Measurements from ENCODE around the gene SKAP1. TPM values are rescaled to one million over a fixed set of nuclear protein-coding genes. Genes with fewer than 3 reads are reported as not detected.

Gene SKAP1
- polyA plus RNA-seq, 1 of the 3 experiments (the other 2 are of a cell fraction): not detected

GRCh38 chr17:48192321-48192731 is 237.7 kb downstream of the SKAP1 start:
- ChIA-PET POLR2A (no interaction called here), CTCF (interaction anchor here (0.7 to 1.8 kb wide), 7 partner anchors 13 to 430 kb away, joined by 3 to 4 read pairs (median 3); no protein-coding TSS in a partner anchor)
- no peaks in the 10 kb centered on the region for H3K79me2 ChIP-seq (ENCODE audit: insufficient read depth)
- H3K9me2 ChIP-seq: no peaks in the 10 kb centered on the region
- 7% methylated on average over 4 of the region's 4 CpGs for WGBS (ENCODE audit: low lambda C conversion rate)
- no peaks in the 10 kb centered on the region for H3K4me1 ChIP-seq (ENCODE audit: control insufficient read depth in 1 of 2, insufficient read depth in 2 of 2, low read depth in 1 of 2, low read length in 1 of 2)
- no peaks in the 10 kb centered on the region for H4K20me1 ChIP-seq (ENCODE audit: insufficient read depth)
- H3K27ac ChIP-seq (ENCODE audit: low read depth in 2 of 2, low read length in 1 of 2): no peak overlapping the region
- no peaks in the 10 kb centered on the region for H3K36me3 ChIP-seq (replicated peaks in 1 of 2; ENCODE audit: control insufficient read depth in 1 of 2, insufficient read depth in 2 of 2, low read length in 1 of 2)
- H3K4me2 ChIP-seq: no peak overlapping the region
- peaks cover 91% of the 10 kb centered on the region for H3K27me3 ChIP-seq (ENCODE audit: insufficient read depth)
- H3K4me3 ChIP-seq (ENCODE audit: low read depth in 2 of 2, low read length in 1 of 2): no peak overlapping the region
- TF ChIP-seq JUND (IDR thresholded peaks at IDR 0.05): no peak
- TF ChIP-seq ZBTB33 (IDR thresholded peaks at IDR 0.05; ENCODE audit: borderline replicate concordance, low read depth): no peak
- TF ChIP-seq GATA2 (CRISPR knock-in tag; IDR thresholded peaks at IDR 0.05): no peak
- TF ChIP-seq RXRA (IDR thresholded peaks at IDR 0.05; ENCODE audit: borderline replicate concordance, low read depth): no peak
- TF ChIP-seq CTCF (IDR thresholded peaks at IDR 0.05): no peak
- TF ChIP-seq EZH2phosphoT487 (IDR thresholded peaks at IDR 0.05; ENCODE audit: borderline replicate concordance, low read depth): no peak
- no peak for TF ChIP-seq TCF12 (IDR thresholded peaks at IDR 0.05)
- no peak for TF ChIP-seq PBX3 (IDR thresholded peaks at IDR 0.05)
- TF ChIP-seq YY1 (IDR thresholded peaks at IDR 0.05; ENCODE audit: low read depth): no peak
- TF ChIP-seq, protein P1, sequence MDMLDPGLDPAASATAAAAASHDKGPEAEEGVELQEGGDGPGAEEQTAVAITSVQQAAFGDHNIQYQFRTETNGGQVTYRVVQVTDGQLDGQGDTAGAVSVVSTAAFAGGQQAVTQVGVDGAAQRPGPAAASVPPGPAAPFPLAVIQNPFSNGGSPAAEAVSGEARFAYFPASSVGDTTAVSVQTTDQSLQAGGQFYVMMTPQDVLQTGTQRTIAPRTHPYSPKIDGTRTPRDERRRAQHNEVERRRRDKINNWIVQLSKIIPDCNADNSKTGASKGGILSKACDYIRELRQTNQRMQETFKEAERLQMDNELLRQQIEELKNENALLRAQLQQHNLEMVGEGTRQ (IDR thresholded peaks at IDR 0.05; ENCODE audit: borderline replicate concordance, low read depth, low read length): no peak
- no peak for TF ChIP-seq EP300 (IDR thresholded peaks at IDR 0.05; ENCODE audit: borderline replicate concordance in 1 of 2, low read depth in 1 of 2, low read length in 1 of 2)
- no peak for TF ChIP-seq POLR2AphosphoS5 (IDR thresholded peaks at IDR 0.05; ENCODE audit: low read depth, low read length)
- TF ChIP-seq NRF1 (IDR thresholded peaks at IDR 0.05; ENCODE audit: low read depth, low read length): no peak
- no peaks in the 10 kb centered on the region for H3K9me3 ChIP-seq
- DNase-seq: no peak
- H3K9ac ChIP-seq: no peak overlapping the region
- peaks cover 7% of the 10 kb centered on the region for H3F3A ChIP-seq (replicated peaks; ENCODE audit: insufficient read depth)
- H2AFZ ChIP-seq (ENCODE audit: low read depth): no peak overlapping the region

Data from SK-N-SH (cell line).